GM13977 (cell line): ENCODE results near the gene CYTH3.

Experiments
- DNase-seq: peaks from one replicate; pipeline ENCODE4 v3.0.0; 2012; ENCODE audit warnings: low spot score
- in situ Hi-C: fragments of 300-500 bp; cut with MboI; formaldehyde crosslinking; loops from one replicate; pipeline ENCODE4 v1.12.0; 2022; ENCODE audit warnings: low sequenced_read_pairs, low pct_unique_long_range_greater_than_20kb, mixed read lengths, inconsistent platforms; ENCODE audit not compliant: unreplicated experiment
- TF ChIP-seq, protein P1 (sequence below): IDR thresholded peaks from 2 replicates; pipeline ENCODE4 v1.5.1; 2012; ENCODE audit warnings: mild to moderate bottlenecking, control low read depth; ENCODE audit not compliant: insufficient read depth; ENCODE audit errors: extremely low read depth, missing control alignments

Gene CYTH3

GRCh38 chr7:6244021-6244420, 28.4 kb downstream of the CYTH3 start:
- in situ Hi-C loops, result no loop called here
- no peak for DNase-seq
- TF ChIP-seq, protein P1, sequence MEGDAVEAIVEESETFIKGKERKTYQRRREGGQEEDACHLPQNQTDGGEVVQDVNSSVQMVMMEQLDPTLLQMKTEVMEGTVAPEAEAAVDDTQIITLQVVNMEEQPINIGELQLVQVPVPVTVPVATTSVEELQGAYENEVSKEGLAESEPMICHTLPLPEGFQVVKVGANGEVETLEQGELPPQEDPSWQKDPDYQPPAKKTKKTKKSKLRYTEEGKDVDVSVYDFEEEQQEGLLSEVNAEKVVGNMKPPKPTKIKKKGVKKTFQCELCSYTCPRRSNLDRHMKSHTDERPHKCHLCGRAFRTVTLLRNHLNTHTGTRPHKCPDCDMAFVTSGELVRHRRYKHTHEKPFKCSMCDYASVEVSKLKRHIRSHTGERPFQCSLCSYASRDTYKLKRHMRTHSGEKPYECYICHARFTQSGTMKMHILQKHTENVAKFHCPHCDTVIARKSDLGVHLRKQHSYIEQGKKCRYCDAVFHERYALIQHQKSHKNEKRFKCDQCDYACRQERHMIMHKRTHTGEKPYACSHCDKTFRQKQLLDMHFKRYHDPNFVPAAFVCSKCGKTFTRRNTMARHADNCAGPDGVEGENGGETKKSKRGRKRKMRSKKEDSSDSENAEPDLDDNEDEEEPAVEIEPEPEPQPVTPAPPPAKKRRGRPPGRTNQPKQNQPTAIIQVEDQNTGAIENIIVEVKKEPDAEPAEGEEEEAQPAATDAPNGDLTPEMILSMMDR, result no peak

- in situ Hi-C loops, result no loop called here
- DNase-seq, result no peak
- TF ChIP-seq, protein P1, result no peak
Measured at GRCh38 chr7:6243168-6243567, 29.3 kb downstream of the CYTH3 start.

- in situ Hi-C loops, result no loop called here
Measured at GRCh38 chr7:6242561-6242960, 29.9 kb downstream of the CYTH3 start.

GRCh38 chr7:6241607-6241973, 30.8 kb downstream of the CYTH3 start:
- in situ Hi-C loops, result no loop called here
- TF ChIP-seq, protein P1, result no peak
- DNase-seq, result no peak

More at GRCh38 chr7:6242561-6242960, 29.9 kb downstream of the CYTH3 start:
- TF ChIP-seq, protein P1, result no peak
- DNase-seq, result no peak

DNA sequence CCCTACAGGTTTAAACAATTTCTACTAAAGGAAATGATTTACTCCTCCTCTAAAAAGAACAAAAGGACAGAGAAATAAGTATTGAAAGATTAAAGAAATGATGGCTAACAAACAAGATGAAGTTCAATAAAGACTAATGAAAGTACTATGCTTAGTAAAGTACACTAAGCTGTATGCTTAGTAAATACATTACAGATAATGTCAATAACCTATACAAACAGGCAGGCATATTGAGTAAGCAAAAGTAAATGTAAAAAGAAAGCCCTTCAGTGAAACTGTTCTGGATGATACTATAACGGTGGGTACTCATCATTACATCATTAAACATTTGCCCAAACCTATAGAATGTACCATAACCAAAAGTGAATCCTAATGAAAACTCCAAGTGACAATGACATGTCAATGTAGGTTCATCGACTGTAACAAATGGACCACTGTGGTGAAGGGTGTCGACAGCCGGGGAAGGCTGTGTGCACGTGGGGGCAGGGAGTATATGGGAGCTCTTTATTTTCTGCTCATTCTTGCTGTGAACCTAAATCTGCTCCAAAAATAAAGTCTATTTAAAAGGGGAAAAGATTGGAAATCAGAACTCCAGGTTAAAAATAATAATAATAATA, 34.0 kb downstream of the CYTH3 start:
- in situ Hi-C loops, result no loop called here
- TF ChIP-seq, protein P1, result no peak
- DNase-seq, result no peak

- TF ChIP-seq, protein P1, result no peak
- in situ Hi-C loops, result no loop called here
- DNase-seq, result no peak
Measured at GRCh38 chr7:6237730-6238129, 34.7 kb downstream of the CYTH3 start.

DNA sequence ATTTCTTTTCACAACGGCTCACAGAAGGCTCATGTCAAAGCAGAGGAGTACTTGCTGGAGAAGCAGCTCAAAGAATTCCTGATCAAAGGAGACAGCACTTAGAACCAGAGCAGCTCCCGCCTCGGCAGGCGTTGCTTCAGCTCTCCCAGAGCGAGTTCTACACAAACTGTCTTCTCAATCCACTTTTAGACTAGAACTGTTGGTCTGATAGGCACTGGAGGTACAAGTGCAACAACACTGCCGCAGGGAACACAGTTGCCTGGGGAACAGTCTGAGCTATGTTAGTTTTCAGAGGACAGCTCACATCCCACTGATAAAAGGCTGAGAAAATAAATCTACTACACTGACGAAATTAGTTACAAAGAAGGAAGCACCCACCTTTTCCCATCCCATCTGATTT, 35.4 kb downstream of the CYTH3 start:
- TF ChIP-seq, protein P1, result no peak
- DNase-seq, result no peak
- in situ Hi-C loops, result no loop called here
